Measurements from ENCODE around the gene DPYSL4. TPM values are rescaled to one million over a fixed set of nuclear protein-coding genes. Genes with fewer than 3 reads are reported as not detected.
A peak's percentile ranks its signal among the peaks of the same experiment; 100 is the strongest.

Gene DPYSL4
- total and polyA plus RNA-seq, 7 donors = 0.30 to 1.4 (median 0.82) TPM

DNA sequence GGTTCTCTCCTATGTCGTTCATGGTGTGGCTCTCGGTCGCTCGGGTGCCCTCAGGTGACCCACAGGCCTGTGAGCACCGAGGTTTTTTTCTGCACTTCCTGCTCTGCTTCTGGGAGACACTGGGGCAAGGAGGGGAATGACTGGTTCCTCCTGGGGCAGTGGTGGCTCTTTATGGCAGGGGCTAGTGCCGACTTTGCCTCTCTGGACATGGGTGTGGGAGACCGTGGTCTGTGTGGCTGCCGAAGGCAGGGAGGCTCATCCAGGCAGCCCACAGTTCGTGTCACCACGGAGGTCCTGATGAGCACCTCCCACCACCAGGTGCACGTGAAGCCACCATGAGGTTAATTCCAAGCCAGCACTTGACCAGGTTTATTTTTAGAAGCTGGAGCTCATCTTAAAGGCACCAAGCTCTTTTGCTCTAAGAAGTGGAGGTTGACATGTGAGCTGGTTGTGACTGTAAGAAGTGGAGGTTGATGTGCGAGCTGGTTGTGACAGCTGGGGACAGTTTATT lies 24.7 kb upstream of the DPYSL4 start:
- 30 to 45% (median 34%) methylated on average over 12 of the region's 12 CpGs for WGBS, 3 donors
- TF ChIP-seq, protein P1, sequence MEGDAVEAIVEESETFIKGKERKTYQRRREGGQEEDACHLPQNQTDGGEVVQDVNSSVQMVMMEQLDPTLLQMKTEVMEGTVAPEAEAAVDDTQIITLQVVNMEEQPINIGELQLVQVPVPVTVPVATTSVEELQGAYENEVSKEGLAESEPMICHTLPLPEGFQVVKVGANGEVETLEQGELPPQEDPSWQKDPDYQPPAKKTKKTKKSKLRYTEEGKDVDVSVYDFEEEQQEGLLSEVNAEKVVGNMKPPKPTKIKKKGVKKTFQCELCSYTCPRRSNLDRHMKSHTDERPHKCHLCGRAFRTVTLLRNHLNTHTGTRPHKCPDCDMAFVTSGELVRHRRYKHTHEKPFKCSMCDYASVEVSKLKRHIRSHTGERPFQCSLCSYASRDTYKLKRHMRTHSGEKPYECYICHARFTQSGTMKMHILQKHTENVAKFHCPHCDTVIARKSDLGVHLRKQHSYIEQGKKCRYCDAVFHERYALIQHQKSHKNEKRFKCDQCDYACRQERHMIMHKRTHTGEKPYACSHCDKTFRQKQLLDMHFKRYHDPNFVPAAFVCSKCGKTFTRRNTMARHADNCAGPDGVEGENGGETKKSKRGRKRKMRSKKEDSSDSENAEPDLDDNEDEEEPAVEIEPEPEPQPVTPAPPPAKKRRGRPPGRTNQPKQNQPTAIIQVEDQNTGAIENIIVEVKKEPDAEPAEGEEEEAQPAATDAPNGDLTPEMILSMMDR (IDR thresholded peaks at IDR 0.05) = no peak
- peaks cover 21% of the 10 kb centered on the region for H3K4me1 ChIP-seq
- H3K9me3 ChIP-seq = no peaks in the 10 kb centered on the region
- no peaks in the 10 kb centered on the region for H3K36me3 ChIP-seq (ENCODE audit: insufficient read depth in 1 of 2, low read depth in 1 of 2)
- no peak overlapping the region for H3K4me3 ChIP-seq
- ATAC-seq = peak; percentile 70 to 89 (median 80)
- peak overlapping the region; percentile 46 for H3K27ac ChIP-seq
- no peaks in the 10 kb centered on the region for H3K27me3 ChIP-seq (ENCODE audit: insufficient read depth in 3 of 3, low read length in 2 of 3)
- peak; percentile 6 to 48 for DNase-seq
- intact Hi-C loops (cut with DNase I) = no loop called here

DNA sequence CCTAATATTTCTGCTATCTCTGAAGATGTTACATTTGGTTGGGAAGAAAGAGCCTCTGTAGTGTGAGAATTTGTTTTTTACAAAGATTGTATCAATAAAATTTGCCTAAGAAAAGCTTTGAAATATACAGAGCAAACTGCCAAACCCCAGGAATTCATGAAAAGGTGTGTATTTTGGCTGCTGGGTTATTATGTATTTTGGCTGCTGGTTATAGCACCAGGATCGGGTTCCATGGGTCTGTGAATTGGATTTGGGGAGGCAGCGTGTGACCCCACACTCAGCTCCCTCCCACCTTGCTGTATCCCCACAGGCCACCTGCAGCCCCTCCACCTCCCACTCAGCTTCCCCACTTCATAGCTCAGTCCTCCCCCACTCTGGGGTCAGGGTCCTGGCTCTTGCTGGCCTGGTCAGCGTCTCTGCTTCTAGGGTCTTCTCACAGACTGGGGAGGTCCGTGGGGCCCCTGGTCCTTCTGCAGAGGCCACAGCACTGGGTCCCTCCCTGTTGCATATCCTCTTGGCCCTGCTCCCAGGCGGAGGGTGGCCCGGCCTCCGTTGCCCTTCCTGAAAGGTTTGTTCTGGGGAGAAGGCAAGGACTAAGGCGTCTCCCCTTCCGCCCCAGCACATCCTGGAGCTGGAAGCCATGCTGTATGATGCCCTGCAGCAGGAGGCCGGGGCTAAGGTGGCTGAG lies 24.0 kb upstream of the DPYSL4 start:
- ATAC-seq = peak; percentile 10 to 37 (median 28)
- TF ChIP-seq, protein P1 (IDR thresholded peaks at IDR 0.05) = no peak
- no peaks in the 10 kb centered on the region for H3K9me3 ChIP-seq
- H3K4me1 ChIP-seq = peaks cover 21% of the 10 kb centered on the region
- no peak overlapping the region for H3K4me3 ChIP-seq
- no peak overlapping the region for H3K27ac ChIP-seq
- intact Hi-C loops (cut with DNase I) = no loop called here
- 48 to 58% (median 52%) methylated on average over 10 of the region's 10 CpGs for WGBS, 3 donors
- no peaks in the 10 kb centered on the region for H3K27me3 ChIP-seq (ENCODE audit: insufficient read depth in 3 of 3, low read length in 2 of 3)
- H3K36me3 ChIP-seq (ENCODE audit: insufficient read depth in 1 of 2, low read depth in 1 of 2) = no peaks in the 10 kb centered on the region
- DNase-seq = peak; percentile 19 to 54

DNA sequence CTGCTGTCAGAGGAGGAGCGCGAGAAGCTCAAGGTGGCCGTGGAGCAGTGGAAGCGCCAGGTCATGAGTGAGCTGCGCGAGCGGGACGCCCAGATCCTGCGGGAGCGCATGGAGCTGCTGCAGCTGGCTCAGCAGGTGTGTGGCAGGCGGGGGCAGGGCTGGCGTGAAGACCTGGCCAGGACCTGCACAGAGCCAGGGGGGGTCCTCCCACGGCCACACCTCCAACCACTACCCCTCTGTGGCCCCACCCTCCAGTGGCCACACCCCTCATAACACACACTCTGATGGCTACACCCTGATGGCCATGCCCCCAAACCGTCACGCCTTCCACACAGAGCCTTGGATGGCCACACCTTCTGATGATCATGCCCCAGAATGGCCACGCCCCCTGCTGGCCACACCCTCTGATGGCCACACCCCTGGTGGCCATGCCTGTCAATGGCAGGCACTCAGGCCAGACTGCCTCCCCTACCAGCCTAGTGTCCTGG lies 23.4 kb upstream of the DPYSL4 start:
- WGBS, 3 donors = 44 to 61% (median 56%) methylated on average over 16 of the region's 16 CpGs
- Histone ChIP-seq H3K36me3 (ENCODE audit: insufficient read depth in 1 of 2, low read depth in 1 of 2) (no peaks in the 10 kb centered on the region), H3K4me1 (peaks cover 21% of the 10 kb centered on the region), H3K27me3 (ENCODE audit: insufficient read depth in 3 of 3, low read length in 2 of 3) (no peaks in the 10 kb centered on the region), H3K9me3 (no peaks in the 10 kb centered on the region), H3K4me3 (no peak overlapping the region), H3K27ac (no peak overlapping the region)
- TF ChIP-seq, protein P1 (IDR thresholded peaks at IDR 0.05) = peak; percentile 26
- peak; percentile 23 to 57 for DNase-seq
- intact Hi-C loops (cut with DNase I) = no loop called here
- ATAC-seq = peak; percentile 47 to 71 (median 56)

DNA sequence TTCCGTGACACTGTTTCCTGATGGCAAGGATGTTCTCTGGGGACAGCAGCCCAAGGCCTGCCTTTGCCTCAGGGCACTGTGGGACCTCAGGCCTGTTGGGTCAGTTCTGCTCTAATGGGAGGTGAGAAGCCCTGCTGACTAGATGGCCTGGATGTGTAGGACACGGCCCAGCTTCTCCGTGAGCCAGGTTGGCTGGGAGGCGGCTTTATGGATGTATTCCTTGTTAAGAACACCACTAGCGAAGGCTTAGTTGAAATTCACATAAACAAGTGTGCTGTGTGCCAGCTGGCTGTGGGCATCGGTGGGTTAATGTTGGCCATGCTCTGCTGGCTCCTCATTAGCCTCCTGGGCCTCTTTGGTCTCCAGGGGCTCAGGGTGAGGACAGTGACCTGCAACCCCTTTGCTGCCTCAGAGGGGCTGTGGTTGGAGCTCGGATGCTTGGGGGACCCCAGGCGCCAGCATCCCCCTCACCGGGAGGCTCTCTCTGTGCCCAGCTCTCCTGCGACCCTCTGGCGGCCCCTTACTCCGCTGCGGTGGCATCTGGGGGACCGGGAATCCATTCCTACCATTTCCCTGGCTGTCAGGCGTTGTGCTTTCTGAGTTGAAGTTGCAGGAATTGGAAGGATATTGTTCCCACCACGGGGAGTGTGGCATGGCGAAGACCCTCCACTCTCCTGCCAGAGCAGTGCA lies 22.8 kb upstream of the DPYSL4 start:
- ATAC-seq (no peak), DNase-seq (peak; percentile 4 to 32)
- Histone ChIP-seq H3K4me1 (peaks cover 21% of the 10 kb centered on the region), H3K4me3 (no peak overlapping the region), H3K27ac (no peak overlapping the region), H3K27me3 (ENCODE audit: insufficient read depth in 3 of 3, low read length in 2 of 3) (no peaks in the 10 kb centered on the region), H3K36me3 (ENCODE audit: insufficient read depth in 1 of 2, low read depth in 1 of 2) (no peaks in the 10 kb centered on the region), H3K9me3 (no peaks in the 10 kb centered on the region)
- 80 to 86% (median 83%) methylated on average over 15 to 17 of the region's 17 CpGs for WGBS, 3 donors
- TF ChIP-seq, protein P1 (IDR thresholded peaks at IDR 0.05) = no peak
- intact Hi-C loops (cut with DNase I) = no loop called here
